PC-9 (cell line): ENCODE measurements around the gene NT5M. TPM values are rescaled to one million over a fixed set of nuclear protein-coding genes. Genes with fewer than 3 reads are reported as not detected.

Source experiments
- BruUV-seq: library from RNA; stranded (reverse); fragments of 400-500 nt; replicated peaks from 2 replicates; lab custom pipeline; 2021; lab: Mats Ljungman, UMichigan
- CTCF ChIA-PET: fragments of 300-600 bp; sonication (Branson Sonifier 250); formaldehyde crosslinking; loops from one replicate; lab custom pipeline; 2022; ENCODE audit warnings: antibody characterized with exemption; lab: Charles Lee
- POLR2A ChIA-PET: fragments of 300-600 bp; sonication (Branson Sonifier 250); formaldehyde crosslinking; loops from one replicate; lab custom pipeline; 2022; ENCODE audit warnings: antibody characterized with exemption; ENCODE audit not compliant: unreplicated experiment; lab: Charles Lee
- DNase-seq, 2 experiments: peaks; one replicate each; pipeline versions ENCODE4 v3.0.0 to v3.0.0-alpha.2; 2015 to 2022; ENCODE audit warnings: mixed read lengths in 1 of 2
- H2AFZ ChIP-seq: fragments of 200-600 bp; sonication (generic); 2 replicates; pipeline ENCODE4 v1.8.1; 2017; ENCODE audit warnings: antibody characterized with exemption
- H3F3A ChIP-seq: fragments of 200-600 bp; sonication (generic); 2 replicates; pipeline ENCODE4 v1.8.1; 2017; ENCODE audit warnings: antibody characterized with exemption, mild to moderate bottlenecking, low read depth; ENCODE audit not compliant: insufficient read depth
- H3K27ac ChIP-seq: fragments of 200-600 bp; sonication (generic); 2 replicates; pipeline ENCODE4 v1.6.1; 2016; ENCODE audit warnings: mixed run types
- H3K27me3 ChIP-seq: fragments of 200-600 bp; sonication (generic); 2 replicates; pipeline ENCODE4 v1.6.1; 2016; ENCODE audit warnings: low read depth, mixed run types; ENCODE audit not compliant: insufficient read depth
- H3K36me3 ChIP-seq: fragments of 200-600 bp; sonication (generic); 2 replicates; pipeline ENCODE4 v1.6.1; 2016; ENCODE audit warnings: low read depth, mixed run types
- H3K4me1 ChIP-seq: fragments of 200-600 bp; sonication (generic); replicated peaks from 2 replicates; pipeline ENCODE4 v1.6.1; 2016; ENCODE audit warnings: mixed run types; ENCODE audit not compliant: insufficient read depth
- H3K4me2 ChIP-seq: fragments of 200-600 bp; sonication (generic); 2 replicates; pipeline ENCODE4 v1.6.1; 2017; ENCODE audit warnings: mixed run types
- H3K4me3 ChIP-seq: fragments of 200-600 bp; sonication (generic); 2 replicates; pipeline ENCODE4 v1.6.1; 2016; ENCODE audit warnings: mixed run types
- H3K79me2 ChIP-seq: fragments of 200-600 bp; sonication (generic); 2 replicates; pipeline ENCODE4 v1.6.1; 2017; ENCODE audit warnings: low read depth, mixed run types
- H3K9me2 ChIP-seq: fragments of 200-600 bp; sonication (generic); 2 replicates; pipeline ENCODE4 v1.8.1; 2017; ENCODE audit warnings: mild to moderate bottlenecking; ENCODE audit not compliant: insufficient read depth
- H3K9me3 ChIP-seq: fragments of 200-600 bp; sonication (generic); 2 replicates; pipeline ENCODE4 v1.8.1; 2016; ENCODE audit warnings: low read depth; ENCODE audit not compliant: insufficient read depth
- H4K20me1 ChIP-seq: fragments of 200-600 bp; sonication (generic); 2 replicates; pipeline ENCODE4 v1.8.1; 2017; ENCODE audit not compliant: insufficient read depth
- CTCF ChIP-seq: fragments of 200-600 bp; sonication (generic); conservative IDR thresholded peaks from 2 replicates; pipeline ENCODE4 v1.6.1; 2017; ENCODE audit warnings: mixed run types, antibody characterized with exemption, mild to moderate bottlenecking, moderate library complexity
- EZH2 ChIP-seq: fragments of 200-600 bp; sonication (generic); IDR thresholded peaks from 2 replicates; pipeline ENCODE4 v1.8.0; 2017; ENCODE audit warnings: antibody characterized with exemption, low read depth
- intact Hi-C: fragments of 100-400 bp; cut with micrococcal nuclease; formaldehyde crosslinking; loops from one replicate; pipeline ENCODE4 v1.10.0; 2022; ENCODE audit not compliant: unreplicated experiment
- total RNA-seq: library from RNA; stranded (reverse); gene quantifications from 2 replicates; pipeline ENCODE4 v1.2.3, GENCODE V29; 2021

NT5M gene
- total RNA-seq, 1 experiment from 2014 or later = 6.2 TPM

DNA sequence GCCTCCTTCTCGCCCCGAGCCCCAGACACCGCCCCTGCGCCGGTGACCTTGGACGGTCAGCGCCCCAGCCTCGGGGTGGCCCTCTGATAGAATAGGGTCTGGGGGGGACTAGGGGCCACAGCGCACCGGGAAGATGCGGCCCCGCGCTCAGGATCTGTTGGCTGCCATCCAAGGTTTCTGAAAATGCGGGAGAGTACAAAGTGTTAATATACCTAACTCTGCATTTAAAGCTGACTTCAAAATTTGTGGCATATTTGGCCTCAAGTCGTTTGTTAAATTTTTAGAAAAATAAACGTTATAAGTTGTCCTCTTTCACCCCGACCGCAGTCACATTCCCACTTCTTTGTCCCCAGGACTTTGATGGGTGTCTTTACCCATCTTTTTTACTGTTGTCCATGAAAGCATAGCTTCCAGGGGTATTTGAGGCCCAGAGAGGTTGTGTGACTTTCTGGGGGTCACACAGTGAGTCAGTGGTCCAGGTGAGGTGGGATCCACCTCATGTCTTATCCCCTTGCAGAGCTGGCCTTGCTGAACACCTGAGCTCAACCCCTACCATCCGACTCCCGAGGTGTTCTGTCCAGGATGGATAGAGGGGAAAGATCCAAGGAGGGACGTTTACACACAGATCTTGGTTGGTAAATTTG lies 796 bp downstream of the NT5M start:
- H3K27me3 ChIP-seq = no peaks in the 10 kb centered on the region
- no peaks in the 10 kb centered on the region for H3K9me3 ChIP-seq
- TF ChIP-seq EZH2 (no peak), CTCF (no peak)
- H3K4me3 ChIP-seq = peak overlapping the region; percentile 79
- H3K4me2 ChIP-seq = peak overlapping the region; percentile 83
- intact Hi-C loops = loop anchor here (1.0 to 5.0 kb wide), 2 partner anchors 24 to 48 kb away; no protein-coding TSS in a partner anchor
- H3K27ac ChIP-seq = no peak overlapping the region
- no peaks in the 10 kb centered on the region for H3K79me2 ChIP-seq
- H4K20me1 ChIP-seq = no peaks in the 10 kb centered on the region
- H2AFZ ChIP-seq = peak overlapping the region; percentile 76
- H3K9me2 ChIP-seq = no peaks in the 10 kb centered on the region
- no peak for DNase-seq
- H3F3A ChIP-seq = peaks cover 13% of the 10 kb centered on the region; the same call in 1 of the 2 replicates
- BruUV-seq = TSS peak; percentile 72
- ChIA-PET POLR2A (no interaction called here), CTCF (no interaction called here)
- H3K36me3 ChIP-seq = no peaks in the 10 kb centered on the region
- H3K4me1 ChIP-seq = peaks cover 6% of the 10 kb centered on the region; the same call in 1 of the 2 replicates

DNA sequence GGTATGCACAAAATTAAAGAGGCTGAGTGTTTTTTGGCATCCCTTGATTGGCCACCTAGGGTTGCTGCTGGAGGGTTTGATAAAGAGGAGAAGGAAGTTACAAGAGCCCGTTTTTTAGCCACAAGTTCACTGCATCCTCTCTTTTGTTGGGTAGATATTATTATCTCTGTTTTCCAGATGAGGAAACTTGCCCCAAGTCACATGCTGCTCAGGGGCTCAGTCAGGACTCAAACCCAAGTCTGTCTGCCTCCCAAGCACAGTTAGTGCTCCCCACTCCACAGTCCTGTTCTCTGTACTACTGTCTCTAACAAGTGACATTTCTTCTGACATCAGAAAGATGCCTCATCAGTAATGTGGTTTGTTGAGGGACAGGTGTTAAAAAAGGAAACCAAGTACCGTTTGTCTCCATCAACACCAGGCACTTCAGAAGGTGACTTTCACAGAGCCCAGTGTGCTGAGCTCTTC lies 1.4 kb downstream of the NT5M start:
- ChIA-PET POLR2A (no interaction called here), CTCF (no interaction called here)
- Histone ChIP-seq H3K4me2 (peak overlapping the region; percentile 83), H4K20me1 (no peaks in the 10 kb centered on the region), H3K27me3 (no peaks in the 10 kb centered on the region), H3K9me2 (no peaks in the 10 kb centered on the region), H2AFZ (no peak overlapping the region), H3K79me2 (no peaks in the 10 kb centered on the region), H3K36me3 (no peaks in the 10 kb centered on the region), H3K4me1 (peaks cover 6% of the 10 kb centered on the region; the same call in 1 of the 2 replicates), H3K27ac (no peak overlapping the region), H3K4me3 (no peak overlapping the region; the same call in 1 of the 2 replicates), H3K9me3 (no peaks in the 10 kb centered on the region), H3F3A (peaks cover 13% of the 10 kb centered on the region; the same call in 1 of the 2 replicates)
- no TSS peak for BruUV-seq
- no peak for DNase-seq
- intact Hi-C loops = loop anchor here (5.0 kb wide), 1 partner anchor 48 kb away; no protein-coding TSS in a partner anchor
- no peak for TF ChIP-seq EZH2
- no peak for TF ChIP-seq CTCF

- BruUV-seq = no TSS peak
- CTCF ChIA-PET = interaction anchor here (0.7 kb wide), 1 partner anchor 20 kb away, joined by 4 read pairs; no protein-coding TSS in a partner anchor
These were observed 2.2 kb downstream of the NT5M start for GRCh38 chr17:17305281-17305801.

More at GRCh38 chr17:17305281-17305801, 2.2 kb downstream of the NT5M start:
- H3K27me3 ChIP-seq = no peaks in the 10 kb centered on the region
- H3K36me3 ChIP-seq = no peaks in the 10 kb centered on the region
- H3K9me3 ChIP-seq = no peaks in the 10 kb centered on the region
- H3K4me3 ChIP-seq = no peak overlapping the region
- no peak for DNase-seq
- no peak overlapping the region for H3K27ac ChIP-seq
- TF ChIP-seq EZH2 = no peak
- TF ChIP-seq CTCF = no peak
- H3K4me1 ChIP-seq = peaks cover 6% of the 10 kb centered on the region; the same call in 1 of the 2 replicates
- POLR2A ChIA-PET = no interaction called here
- H3K9me2 ChIP-seq = no peaks in the 10 kb centered on the region
- H3K4me2 ChIP-seq = no peak overlapping the region
- H2AFZ ChIP-seq = no peak overlapping the region
- peaks cover 13% of the 10 kb centered on the region; the same call in 1 of the 2 replicates for H3F3A ChIP-seq
- intact Hi-C loops = no loop called here
- H4K20me1 ChIP-seq = no peaks in the 10 kb centered on the region
- H3K79me2 ChIP-seq = no peaks in the 10 kb centered on the region
